Muscle of leg (tissue), 11 donors: ENCODE data around the gene DCBLD1. TPM values are rescaled to one million over a fixed set of nuclear protein-coding genes. Genes with fewer than 3 reads are reported as not detected.

ENCODE experiments used
- DNase-seq: peaks from one replicate; pipeline ENCODE4 v3.0.0; 2013
- H3K27ac ChIP-seq: one replicate; pipeline ENCODE4 v1.5.1; 2013; ENCODE audit warnings: mild to moderate bottlenecking, low read length, control low read depth
- H3K27me3 ChIP-seq: one replicate; pipeline ENCODE4 v1.6.1; 2013; ENCODE audit warnings: low read length; ENCODE audit not compliant: control insufficient read depth, insufficient read depth
- H3K36me3 ChIP-seq: one replicate; pipeline ENCODE4 v1.6.1; 2013; ENCODE audit warnings: low read length; ENCODE audit not compliant: control insufficient read depth, insufficient read depth
- H3K4me1 ChIP-seq: one replicate; pipeline ENCODE4 v1.6.1; 2013; ENCODE audit warnings: low read length; ENCODE audit not compliant: control insufficient read depth, insufficient read depth
- H3K4me3 ChIP-seq: one replicate; pipeline ENCODE4 v1.5.1; 2013; ENCODE audit warnings: low read length, control low read depth
- H3K9me3 ChIP-seq: replicated peaks from 2 replicates; pipeline ENCODE4 v1.6.1; 2013; ENCODE audit warnings: low read depth, low read length; ENCODE audit not compliant: control insufficient read depth
- WGBS: methylation state at CpG from one replicate; pipeline ENCODE4 v1.1.5; 2013; ENCODE audit warnings: missing lambda C conversion rate; ENCODE audit not compliant: insufficient coverage; 5-methylcytosine and 5-hydroxymethylcytosine counted together
- polyA plus RNA-seq, 8 donors: library from polyadenylated mRNA; unstranded; fragments of 120-200 nt; gene quantifications; one replicate each; pipeline versions ENCODE4 v1.2.1 to v1.2.3, GENCODE V29; 2013; ENCODE audit warnings: inconsistent platforms in 1 of 8, low replicate concordance in 1 of 8; ENCODE audit not compliant: insufficient read length in 8 of 8, insufficient read depth in 1 of 8
- total RNA-seq: library from RNA; stranded (reverse); fragments of 120-200 nt; gene quantifications from one replicate; pipeline ENCODE4 v1.2.4, GENCODE V29; 2013

The DCBLD1 gene
- total and polyA plus RNA-seq, 9 donors, result 5.3 to 7.5 (median 6.8) TPM

DNA sequence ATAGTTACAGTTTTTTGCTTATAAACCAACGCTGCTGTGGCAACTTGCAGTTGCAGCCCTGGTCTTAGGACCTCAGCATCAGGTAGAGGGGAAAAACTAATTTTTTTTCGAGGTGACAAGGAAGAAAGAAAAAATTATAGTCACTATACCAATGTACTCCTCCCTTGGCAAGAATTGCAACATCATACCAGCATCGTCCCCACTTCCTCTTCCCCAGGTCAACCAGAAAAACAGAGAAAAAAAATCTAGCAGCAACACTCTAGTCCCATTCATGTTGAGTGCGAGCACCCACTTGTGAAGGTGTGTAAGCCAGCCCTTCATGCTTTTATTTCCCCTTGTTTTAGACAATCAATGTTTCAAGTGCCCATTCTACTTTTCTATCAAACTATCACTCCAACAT lies 13.1 kb upstream of the DCBLD1 start:
- Histone ChIP-seq H3K4me3 (no peak overlapping the region), H3K27me3 (no peaks in the 10 kb centered on the region), H3K36me3 (no peaks in the 10 kb centered on the region), H3K27ac (no peak overlapping the region), H3K9me3 (no peaks in the 10 kb centered on the region), H3K4me1 (no peaks in the 10 kb centered on the region)
- WGBS, result 90% methylated on average over 2 of the region's 4 CpGs
- no peak for DNase-seq

DNA sequence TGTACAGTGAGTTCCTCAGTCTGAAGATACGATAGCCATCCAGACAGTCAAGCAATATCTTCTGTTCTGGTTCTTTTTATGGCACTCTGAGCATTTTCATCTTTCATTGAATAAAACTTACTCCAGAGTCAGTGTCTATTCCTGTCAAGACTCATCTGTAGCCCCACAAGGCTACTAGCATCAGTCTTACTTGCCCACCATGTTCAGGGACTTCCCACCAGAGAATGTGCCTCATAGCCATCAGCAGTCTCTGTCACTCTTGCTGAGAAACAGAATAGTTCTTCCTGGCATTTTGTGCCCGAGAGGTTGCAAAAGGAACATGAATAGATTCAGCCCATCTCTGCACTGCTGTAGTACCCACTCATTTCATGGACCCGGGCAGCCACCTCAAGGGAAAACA lies 12.7 kb upstream of the DCBLD1 start:
- 76% methylated on average over 3 of the region's 3 CpGs for WGBS
- H3K36me3 ChIP-seq, result no peaks in the 10 kb centered on the region
- H3K27me3 ChIP-seq, result no peaks in the 10 kb centered on the region
- no peaks in the 10 kb centered on the region for H3K9me3 ChIP-seq
- no peak for DNase-seq
- H3K27ac ChIP-seq, result no peak overlapping the region
- H3K4me3 ChIP-seq, result no peak overlapping the region
- no peaks in the 10 kb centered on the region for H3K4me1 ChIP-seq

DNA sequence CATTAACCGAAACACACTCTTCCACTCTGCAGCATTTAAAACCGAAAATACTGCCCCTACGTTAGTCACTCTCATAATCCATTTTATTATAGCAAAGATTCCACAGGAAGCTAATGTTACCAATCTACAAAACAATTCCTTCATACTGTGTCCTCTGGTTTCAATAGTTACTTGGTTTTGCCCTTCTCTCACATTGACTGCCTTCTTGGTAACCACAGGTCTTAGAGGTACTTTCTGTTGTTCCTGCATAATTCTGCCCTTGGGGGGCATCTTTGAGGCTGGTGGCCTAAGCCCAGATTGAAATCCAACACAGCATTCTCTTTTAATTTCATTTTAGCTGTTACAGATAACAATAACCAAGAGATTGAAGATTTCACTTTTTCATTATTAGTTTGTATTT lies 9.8 kb upstream of the DCBLD1 start:
- Histone ChIP-seq H3K36me3 (no peaks in the 10 kb centered on the region), H3K9me3 (no peaks in the 10 kb centered on the region), H3K27me3 (no peaks in the 10 kb centered on the region), H3K4me3 (no peak overlapping the region), H3K27ac (no peak overlapping the region), H3K4me1 (no peaks in the 10 kb centered on the region)
- WGBS, result 83% methylated on average over 3 of the region's 3 CpGs
- DNase-seq, result no peak

DNA sequence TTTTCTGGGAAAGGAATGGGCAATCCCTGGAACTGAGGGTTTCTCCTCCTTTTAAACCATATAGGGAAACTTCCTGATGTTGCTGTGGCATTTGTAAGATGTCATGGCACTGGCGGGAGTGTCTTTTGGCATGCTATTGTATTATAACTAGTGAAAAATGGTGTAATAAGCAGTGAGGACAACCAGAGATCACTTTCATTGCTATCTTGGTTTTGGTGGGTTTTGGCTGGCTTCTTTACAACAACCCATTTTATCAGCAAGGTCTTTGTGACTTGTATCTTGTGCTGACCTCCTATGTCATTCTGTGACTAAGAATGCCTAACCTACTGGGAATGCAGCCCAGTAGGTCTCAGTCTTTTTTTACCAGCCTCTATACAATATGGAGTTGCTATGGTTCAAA lies 9.1 kb upstream of the DCBLD1 start:
- Histone ChIP-seq H3K27ac (no peak overlapping the region), H3K4me1 (no peaks in the 10 kb centered on the region), H3K27me3 (peaks cover 2% of the 10 kb centered on the region), H3K9me3 (no peaks in the 10 kb centered on the region), H3K36me3 (no peaks in the 10 kb centered on the region), H3K4me3 (no peak overlapping the region)
- no peak for DNase-seq
- WGBS, result no CpG with 5 or more reads among the region's 1 CpG

DNA sequence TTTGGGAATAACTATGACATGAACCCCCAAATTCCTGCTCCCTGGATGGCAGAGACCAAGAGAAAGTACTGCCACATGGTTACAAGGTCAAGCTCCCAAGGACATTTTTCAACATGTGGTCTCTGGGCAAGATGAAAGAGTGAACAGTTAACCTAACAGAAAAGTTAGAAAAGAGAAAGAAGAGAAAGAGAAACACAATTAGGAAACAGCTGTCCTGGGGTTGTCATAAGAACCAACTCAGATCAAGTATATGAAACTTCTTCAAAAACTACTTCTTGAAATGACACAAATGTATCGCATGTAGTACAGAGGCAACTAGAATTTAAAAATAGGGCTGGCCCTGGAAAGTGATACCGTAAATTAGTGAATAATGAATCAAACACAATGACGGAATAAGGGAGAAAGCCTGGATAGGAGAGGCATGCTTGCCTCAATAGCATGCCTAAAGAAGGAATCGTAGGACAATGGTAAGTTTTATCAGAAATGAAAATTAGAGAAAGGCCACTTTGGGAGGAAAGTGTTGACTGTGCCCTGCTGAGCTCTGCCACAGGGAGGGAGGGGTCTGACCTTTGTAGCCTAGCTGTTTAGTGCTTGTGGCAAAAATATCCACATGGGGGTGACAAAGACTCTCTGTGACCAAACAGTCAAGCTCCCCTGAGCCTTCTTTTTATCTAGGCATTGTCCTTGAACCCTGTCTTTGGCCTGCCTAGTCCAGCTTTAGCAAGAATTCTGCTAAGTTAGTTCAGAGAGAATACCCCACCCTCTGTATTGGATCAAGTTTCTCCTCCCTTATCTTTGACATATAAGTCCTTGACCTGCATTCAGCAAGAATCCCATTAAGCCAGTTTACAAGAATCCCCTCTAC lies 4.3 kb upstream of the DCBLD1 start:
- Histone ChIP-seq H3K36me3 (no peaks in the 10 kb centered on the region), H3K27me3 (peaks cover 20% of the 10 kb centered on the region), H3K4me3 (no peak overlapping the region), H3K9me3 (no peaks in the 10 kb centered on the region), H3K27ac (no peak overlapping the region), H3K4me1 (peaks cover 6% of the 10 kb centered on the region)
- WGBS, result 67% methylated on average over 3 of the region's 4 CpGs
- DNase-seq, result no peak

DNA sequence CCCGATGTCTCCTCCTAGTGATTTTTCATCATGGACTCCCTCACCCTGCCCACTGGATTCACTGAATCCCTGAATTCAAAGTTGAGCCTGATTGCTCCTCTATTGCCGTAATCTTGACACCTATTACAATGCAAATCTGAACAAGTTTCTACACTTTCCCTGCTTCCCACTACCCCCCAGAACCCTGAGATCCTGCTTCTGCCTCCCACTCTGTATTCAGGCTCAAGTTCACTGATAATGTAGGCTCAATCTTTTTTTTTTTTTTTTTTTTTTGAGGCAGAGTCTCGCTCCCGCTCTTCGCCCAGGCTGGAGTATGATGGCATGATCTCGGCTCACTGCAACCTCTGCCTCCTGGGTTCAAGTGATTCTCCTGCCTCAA lies 3.6 kb upstream of the DCBLD1 start:
- no peak overlapping the region for H3K4me3 ChIP-seq
- H3K4me1 ChIP-seq, result peaks cover 6% of the 10 kb centered on the region
- peaks cover 24% of the 10 kb centered on the region for H3K27me3 ChIP-seq
- H3K36me3 ChIP-seq, result no peaks in the 10 kb centered on the region
- H3K9me3 ChIP-seq, result no peaks in the 10 kb centered on the region
- no peak for DNase-seq
- WGBS, result 81% methylated on average over 2 of the region's 6 CpGs
- H3K27ac ChIP-seq, result no peak overlapping the region

DNA sequence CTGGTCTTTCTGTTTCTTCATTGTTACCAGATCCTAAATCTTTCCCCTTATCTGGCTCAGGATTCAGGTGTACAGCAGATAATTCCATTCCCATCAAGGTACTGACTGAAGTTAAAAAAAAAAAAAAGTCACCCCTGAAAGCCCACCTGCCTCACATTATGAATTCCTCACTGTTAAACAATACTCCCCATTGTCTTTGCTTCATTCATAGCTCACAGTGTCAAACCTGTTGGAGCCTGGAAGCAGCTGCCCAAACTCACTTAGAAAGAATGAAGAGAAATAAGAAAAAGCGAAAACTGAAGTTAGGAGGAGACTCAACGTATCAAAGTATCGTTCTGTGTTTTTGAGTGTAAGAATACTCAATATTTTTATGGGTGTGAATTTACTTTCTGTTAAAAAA lies 1.8 kb upstream of the DCBLD1 start:
- Histone ChIP-seq H3K4me1 (peaks cover 10% of the 10 kb centered on the region), H3K9me3 (no peaks in the 10 kb centered on the region), H3K27ac (no peak overlapping the region), H3K4me3 (no peak overlapping the region), H3K36me3 (no peaks in the 10 kb centered on the region), H3K27me3 (peaks cover 27% of the 10 kb centered on the region)
- WGBS, result 80% methylated on average over 1 of the region's 3 CpGs
- DNase-seq, result no peak

DNA sequence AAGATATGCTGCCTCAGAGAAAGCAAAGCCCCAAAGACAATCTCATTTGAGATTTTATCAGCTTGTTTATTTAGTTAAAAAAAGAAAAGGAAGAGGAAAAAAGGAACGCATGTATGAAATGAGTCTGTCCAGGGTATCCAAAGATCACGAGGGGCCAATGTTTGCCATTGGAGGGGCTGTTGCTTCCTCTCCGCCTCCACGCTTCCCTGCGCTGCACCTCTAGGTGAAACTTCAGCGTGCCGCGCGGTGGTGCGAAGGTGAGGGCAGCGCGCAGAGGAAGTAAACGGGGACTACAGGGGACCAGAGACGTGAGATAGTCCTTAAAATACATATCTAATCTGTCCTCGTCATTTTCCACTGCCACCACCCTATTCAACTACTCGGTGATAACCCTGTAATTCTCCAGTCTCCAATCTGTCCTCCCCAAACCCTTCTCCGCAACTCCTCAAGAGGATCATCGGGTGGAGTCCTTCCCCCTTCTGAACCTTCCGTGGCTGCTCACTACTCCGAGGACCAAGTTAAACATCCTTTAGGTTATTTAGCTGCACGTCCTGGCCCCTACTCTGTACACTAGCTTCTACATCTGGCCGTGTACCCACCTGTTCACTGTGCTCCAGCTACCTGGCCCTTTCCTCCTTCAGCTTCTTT lies 1.1 kb upstream of the DCBLD1 start:
- no peak overlapping the region for H3K27ac ChIP-seq
- no peak overlapping the region for H3K4me3 ChIP-seq
- no peaks in the 10 kb centered on the region for H3K36me3 ChIP-seq
- DNase-seq, result no peak
- peaks cover 10% of the 10 kb centered on the region for H3K4me1 ChIP-seq
- peaks cover 27% of the 10 kb centered on the region for H3K27me3 ChIP-seq
- 5% methylated on average over 12 of the region's 22 CpGs for WGBS
- H3K9me3 ChIP-seq, result no peaks in the 10 kb centered on the region

DNA sequence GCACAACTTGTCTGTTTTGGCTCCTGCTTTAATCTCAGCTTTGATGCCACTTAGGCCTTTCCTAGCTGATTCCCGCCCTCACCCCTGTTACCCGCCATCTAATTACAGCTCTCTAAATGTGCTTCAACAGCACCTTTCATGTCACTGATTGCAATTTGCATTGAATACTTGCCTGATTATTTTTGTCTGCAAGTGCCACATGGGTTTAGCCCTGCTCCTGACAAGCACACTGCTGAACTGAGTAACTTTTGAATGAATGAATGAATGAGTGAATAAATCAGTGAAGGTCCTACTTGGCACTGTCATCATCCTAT lies 591 bp upstream of the DCBLD1 start:
- no peak for DNase-seq
- H3K36me3 ChIP-seq, result no peaks in the 10 kb centered on the region
- peaks cover 27% of the 10 kb centered on the region for H3K27me3 ChIP-seq
- peaks cover 10% of the 10 kb centered on the region for H3K4me1 ChIP-seq
- H3K4me3 ChIP-seq, result peak overlapping the region; percentile 47
- H3K9me3 ChIP-seq, result no peaks in the 10 kb centered on the region
- WGBS, result 8% methylated on average over 2 of the region's 2 CpGs
- no peak overlapping the region for H3K27ac ChIP-seq

DNA sequence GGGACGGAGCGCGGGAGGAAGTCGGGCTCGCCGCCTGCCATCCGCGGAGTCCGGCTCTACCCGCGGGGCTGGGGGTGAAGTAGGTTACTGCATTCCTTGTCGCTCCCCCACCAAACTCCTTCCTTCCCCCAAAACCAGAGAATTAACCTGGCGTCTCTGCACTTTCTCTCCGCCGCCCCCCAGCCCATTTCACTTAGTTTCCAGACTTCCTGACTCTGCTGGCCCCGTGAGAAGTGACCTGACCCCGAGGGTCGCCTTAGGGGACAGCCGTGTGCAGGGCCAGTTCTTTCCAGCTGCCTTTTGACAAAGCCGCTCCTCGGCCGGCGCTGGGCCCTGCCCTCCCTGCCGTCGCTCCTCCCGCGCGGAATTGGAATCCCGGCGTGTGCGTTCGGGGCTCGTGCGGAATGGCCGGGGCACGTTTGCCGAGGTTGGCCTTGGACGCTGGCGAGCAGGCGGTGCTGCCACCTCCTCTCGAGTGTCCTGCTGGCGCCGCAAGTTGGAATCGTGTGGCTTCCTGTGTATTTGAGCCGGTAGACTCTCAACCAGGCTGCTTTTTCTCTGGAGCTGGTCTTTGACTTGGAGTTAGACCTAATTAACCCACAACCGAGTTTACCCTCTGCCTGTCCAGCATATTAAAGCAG lies 650 bp downstream of the DCBLD1 start:
- WGBS, result under 1% methylated on average over 35 of the region's 46 CpGs
- peak; percentile 64 for DNase-seq
- Histone ChIP-seq H3K27me3 (peaks cover 27% of the 10 kb centered on the region), H3K4me1 (peaks cover 10% of the 10 kb centered on the region), H3K9me3 (no peaks in the 10 kb centered on the region), H3K4me3 (peak overlapping the region; percentile 68), H3K36me3 (no peaks in the 10 kb centered on the region), H3K27ac (peak overlapping the region; percentile 76)
